NCI-H2196 (cell line): ENCODE data around the gene TMEM271.
"Not testable (repeated sequence)": the region's sequence is repeated elsewhere in the genome, so short reads cannot be mapped to it uniquely, and the experiment has no call there.

Experiments used
- DNase-seq: peaks from one replicate; lab custom pipeline; 2025; ENCODE audit not compliant: unreplicated experiment; lab: John Stamatoyannopoulos, UW

The TMEM271 gene

DNA sequence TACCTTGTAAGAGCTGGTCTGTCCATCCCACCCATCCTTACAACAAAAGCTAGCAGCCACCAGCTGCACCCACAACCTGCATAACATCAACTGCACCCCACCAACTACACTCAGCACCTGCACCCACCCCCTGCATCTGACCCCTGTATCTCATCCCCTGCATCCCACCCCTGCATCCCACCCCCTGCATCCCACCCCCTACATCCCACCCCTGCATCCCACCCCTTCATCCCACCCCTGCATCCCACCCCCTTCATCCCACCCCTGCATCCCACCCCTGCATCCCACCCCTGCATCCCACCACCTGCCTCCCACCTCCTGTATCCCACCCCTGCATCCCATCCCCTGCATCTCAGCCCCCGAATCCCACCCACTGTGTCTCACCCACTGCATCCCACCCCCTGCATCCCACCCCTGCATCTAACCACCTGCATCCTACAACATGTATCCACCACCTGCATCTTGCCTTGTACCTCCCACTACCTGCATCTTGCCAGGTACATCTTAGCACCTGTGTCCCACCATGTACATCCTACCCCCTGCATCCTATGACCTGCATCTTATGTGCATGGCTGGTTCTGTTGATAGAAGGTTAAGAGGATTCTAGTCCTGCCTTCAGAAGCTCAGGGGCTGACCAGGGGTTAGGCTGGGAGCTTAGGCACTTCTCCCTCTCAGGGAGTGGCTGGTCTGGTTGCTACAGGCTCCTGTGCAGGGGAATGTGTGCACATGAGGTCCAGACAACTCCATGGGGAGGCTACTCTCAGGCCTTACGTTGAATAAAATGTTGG lies 9.4 kb downstream of the TMEM271 start:
- DNase-seq, result no peak

- DNase-seq, result no peak
Observed at GRCh38 chr4:566035-566434, 10.1 kb downstream of the TMEM271 start.

DNA sequence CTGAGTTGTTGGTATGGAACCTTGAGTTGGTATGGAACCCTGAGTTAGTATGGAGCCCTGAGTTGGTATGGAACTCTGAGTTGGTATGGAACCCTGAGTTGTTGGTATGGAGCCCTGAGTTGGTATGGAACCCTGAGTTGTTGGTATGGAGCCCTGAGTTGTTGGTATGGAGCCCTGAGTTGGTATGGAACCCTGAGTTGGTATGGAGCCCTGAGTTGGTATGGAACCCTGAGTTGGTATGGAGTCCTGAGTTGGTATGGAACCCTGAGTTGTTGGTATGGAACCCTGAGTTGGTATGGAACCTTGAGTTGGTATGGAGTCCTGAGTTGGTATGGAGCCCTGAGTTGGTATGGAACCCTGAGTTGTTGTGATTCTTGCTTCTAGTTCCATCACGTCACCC lies 10.5 kb downstream of the TMEM271 start:
- DNase-seq, result not testable (repeated sequence)

- DNase-seq, result not testable (repeated sequence)
Observed at GRCh38 chr4:562458-562857, 13.6 kb downstream of the TMEM271 start.

- DNase-seq, result no peak
Observed at GRCh38 chr4:561426-561825, 14.7 kb downstream of the TMEM271 start.

DNA sequence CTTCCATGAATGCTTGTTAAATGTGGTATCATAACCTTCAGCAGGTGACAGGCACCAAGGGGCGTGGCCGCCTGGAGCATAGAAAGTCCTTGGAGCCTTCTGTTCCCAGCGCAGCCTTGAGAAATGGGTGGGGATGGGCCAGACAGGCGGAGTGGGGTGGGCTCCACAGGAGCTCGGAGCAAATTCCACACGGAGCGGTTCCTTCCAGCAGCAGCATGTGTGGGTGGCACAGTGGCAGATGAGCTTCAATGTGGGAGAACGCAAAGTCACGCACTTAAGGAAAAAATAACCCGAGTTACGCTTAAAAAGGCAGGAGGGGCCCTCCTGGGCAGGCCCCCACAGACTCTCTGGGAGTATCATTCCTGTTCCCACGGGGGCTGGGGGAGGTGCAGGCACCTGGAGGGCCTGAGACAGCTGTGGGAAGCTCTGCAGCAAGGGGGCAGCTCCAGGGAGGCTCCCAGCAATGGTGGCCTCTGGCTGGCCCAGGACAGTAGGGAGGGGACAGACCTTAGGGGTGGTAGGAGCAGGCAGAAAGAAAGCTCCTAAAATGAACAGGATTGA lies 15.3 kb downstream of the TMEM271 start:
- no peak for DNase-seq

DNA sequence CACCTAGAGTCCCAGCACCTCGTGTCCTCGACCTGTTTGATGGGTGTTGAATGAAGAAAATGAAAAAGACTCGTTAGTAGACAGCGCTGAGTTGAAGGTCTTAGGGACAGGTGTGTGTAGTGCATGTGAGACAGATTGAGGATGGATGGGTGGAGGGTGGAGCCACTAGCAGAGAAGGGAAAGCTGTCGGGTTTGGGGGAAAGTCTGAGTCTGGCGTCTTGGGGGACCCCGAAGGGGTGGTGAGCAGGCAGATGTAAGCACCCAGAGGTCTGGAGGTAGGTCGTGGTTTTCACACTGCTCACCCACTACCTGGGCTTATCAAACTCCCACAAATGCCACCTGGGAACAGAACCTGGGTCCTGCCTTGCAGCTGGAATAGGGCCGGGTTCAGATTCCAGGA lies 16.0 kb downstream of the TMEM271 start:
- DNase-seq, result no peak

- no peak for DNase-seq
Observed at GRCh38 chr4:555566-556275, 20.4 kb downstream of the TMEM271 start.

DNA sequence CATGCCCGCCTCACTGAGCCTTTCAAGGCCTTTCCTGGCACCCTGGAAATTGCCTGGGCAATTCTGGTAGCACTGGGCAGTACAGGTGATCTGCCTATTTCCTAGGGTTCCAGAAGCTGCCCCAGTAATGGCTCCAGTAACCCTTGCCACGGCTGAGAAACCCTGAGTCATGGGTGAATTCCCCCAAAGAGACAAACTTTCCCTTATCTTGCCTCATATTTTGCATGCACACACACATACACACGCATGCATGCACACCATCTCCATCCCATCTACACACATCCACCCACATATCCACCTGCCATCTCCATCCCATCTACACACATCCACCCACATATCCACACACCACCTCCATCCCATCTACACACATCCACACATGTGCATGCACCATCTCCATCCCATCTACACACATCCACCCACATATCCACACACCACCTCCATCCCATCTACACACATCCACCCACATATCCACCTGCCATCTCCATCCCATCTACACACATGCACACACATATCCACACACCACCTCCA lies 21.2 kb downstream of the TMEM271 start:
- DNase-seq, result not testable (repeated sequence)

GRCh38 chr4:552019-552418 lies 24.1 kb downstream of the TMEM271 start:
- DNase-seq, result no peak

DNA sequence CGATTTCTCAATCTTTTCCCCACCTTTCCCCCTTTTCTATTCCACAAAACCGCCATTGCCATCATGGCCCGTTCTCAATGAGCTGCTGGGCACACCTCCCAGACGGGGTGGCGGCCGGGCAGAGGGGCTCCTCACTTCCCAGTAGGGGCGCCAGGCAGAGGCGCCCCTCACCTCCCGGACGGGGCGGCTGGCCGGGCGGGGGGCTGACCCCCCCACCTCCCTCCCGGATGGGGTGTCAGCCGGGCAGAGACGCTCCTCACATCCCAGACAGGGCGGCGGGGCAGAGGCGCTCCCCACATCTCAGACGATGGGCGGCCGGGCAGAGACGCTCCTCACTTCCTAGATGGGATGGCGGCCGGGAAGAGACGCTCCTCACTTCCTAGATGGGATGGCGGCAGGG lies 25.8 kb downstream of the TMEM271 start:
- not testable (repeated sequence) for DNase-seq

DNA sequence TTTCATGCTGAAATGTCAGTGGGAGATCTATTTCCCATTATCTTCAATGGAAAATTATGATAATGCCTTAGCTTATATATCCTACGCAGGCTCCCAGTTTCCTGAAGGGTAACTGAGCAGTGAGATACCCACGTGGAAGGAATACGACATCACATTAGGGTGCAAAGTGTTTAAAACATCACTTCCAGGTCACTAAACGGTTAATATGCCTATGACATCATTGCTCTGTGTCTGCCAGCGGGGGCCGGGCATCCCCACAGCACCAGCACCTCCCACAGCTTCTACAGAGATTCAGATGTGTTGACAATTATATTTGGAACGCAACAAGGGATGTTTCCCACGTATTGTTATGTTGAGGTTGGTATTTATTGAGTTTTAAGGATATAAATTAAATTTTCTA lies 27.1 kb downstream of the TMEM271 start:
- DNase-seq, result no peak

GRCh38 chr4:545612-546011 lies 30.5 kb downstream of the TMEM271 start:
- no peak for DNase-seq

- DNase-seq, result no peak
Observed at GRCh38 chr4:544386-545105, 31.5 kb downstream of the TMEM271 start.

GRCh38 chr4:541271-541670 lies 34.8 kb downstream of the TMEM271 start:
- no peak for DNase-seq

DNA sequence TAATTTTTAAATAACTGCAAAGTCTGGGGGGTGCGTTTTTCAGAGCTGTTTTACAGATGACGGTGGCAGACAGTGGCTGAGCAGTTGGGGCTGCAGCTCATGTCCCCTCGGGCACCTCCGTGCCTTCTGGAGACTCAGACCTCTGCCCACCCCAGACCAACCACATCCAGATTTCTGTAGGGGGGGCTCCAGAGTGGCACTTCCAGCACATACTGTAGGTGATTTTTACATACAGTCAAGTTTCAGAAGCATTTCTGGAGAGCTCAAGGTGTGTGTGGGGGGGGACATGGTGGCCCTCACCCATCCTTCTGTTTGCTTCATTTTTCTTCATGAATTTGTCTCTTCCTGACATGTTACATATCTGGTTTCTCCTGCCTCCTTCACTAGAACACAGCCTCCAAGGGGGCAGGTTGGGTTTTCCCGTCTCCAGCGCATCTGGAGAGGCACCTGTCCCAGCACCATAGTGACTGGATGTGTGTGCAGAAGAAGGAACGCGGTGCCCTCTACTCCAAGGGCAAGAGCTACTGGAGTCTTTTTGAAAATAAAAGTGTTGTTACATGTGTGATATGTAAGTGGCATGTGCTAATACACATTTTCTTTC lies 37.5 kb downstream of the TMEM271 start:
- DNase-seq, result no peak

DNA sequence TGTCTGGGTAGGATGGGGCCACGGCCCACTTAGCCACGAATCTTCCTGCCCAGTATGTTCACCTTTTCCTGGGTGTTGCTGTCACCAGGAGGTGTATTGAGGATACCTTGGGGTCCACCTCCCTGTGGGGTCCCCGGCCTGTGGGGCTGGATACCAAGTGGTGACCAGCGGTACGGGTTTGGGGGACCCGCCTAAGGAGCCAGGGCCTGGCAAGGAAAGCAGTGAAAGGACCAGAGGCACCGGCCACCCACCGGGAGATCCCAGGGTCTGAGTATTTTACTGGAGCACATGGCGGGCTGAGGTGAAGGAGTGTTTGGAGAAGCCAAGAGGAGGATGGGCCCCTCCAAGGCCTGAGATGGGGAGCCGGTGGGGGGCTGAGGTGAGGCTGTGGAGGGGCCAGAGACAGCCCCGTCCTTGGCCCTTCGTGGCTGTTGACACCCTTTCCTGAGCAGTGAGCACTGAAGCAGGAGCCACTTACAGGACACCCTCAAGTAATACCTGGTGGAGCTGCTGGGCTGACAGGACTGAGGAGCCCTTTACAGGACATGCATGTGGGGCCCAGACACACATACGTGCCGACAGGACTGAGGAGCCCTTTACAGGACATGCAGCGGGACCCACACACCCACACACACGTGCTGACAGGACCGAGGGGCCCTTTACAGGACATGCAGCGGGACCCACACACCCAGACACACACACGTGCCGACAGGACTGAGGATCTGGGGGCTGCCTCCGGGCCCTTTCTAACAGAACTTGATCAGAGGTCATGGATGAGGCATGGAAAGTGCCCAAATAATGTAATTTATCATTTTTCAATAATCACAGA lies 38.4 kb downstream of the TMEM271 start:
- no peak for DNase-seq

- DNase-seq, result no peak
Observed at GRCh38 chr4:536351-536972, 39.6 kb downstream of the TMEM271 start.

- DNase-seq, result no peak
Observed at GRCh38 chr4:535924-536281, 40.2 kb downstream of the TMEM271 start.
